Transverse colon (tissue), 4 donors: ENCODE data around the gene OPN1LW.
"Not testable (repeated sequence)": the region's sequence is repeated elsewhere in the genome, so short reads cannot be mapped to it uniquely, and the experiment has no call there.

Source experiments
- CTCF ChIP-seq, 5 experiments: fragments of 200-600 bp in 3 of 5; fragments of 450-650 bp in 2 of 5; sonication (generic) in 3 of 5; IDR thresholded peaks; 1 replicate in 2 of 5; 2 replicates in 3 of 5; pipeline ENCODE4 v1.5.1; 2016 to 2017; ENCODE audit warnings: antibody characterized with exemption in 5 of 5, inconsistent platforms in 3 of 5, mild to moderate bottlenecking in 2 of 5, moderate library complexity in 1 of 5
- POLR2AphosphoS5 ChIP-seq, 3 donors: sonication (generic); formaldehyde crosslinking; IDR thresholded peaks; one replicate each; pipeline ENCODE4 v1.6.1; 2016; ENCODE audit warnings: antibody characterized with exemption in 3 of 3

GRCh38 chrX:154164902-154165301, 20.9 kb downstream of the OPN1LW start:
- TF ChIP-seq CTCF, POLR2AphosphoS5 (IDR thresholded peaks at IDR 0.05): not testable (repeated sequence)
